Inferior parietal cortex (tissue), 1 donor: Measurements from ENCODE around the gene HLA-DRB1.
"Not testable (repeated sequence)": the region's sequence is repeated elsewhere in the genome, so short reads cannot be mapped to it uniquely, and the experiment has no call there.

Experiments used
- DNase-seq: peaks from one replicate; pipeline ENCODE4 v3.0.0-alpha.2; 2016; ENCODE audit errors: extremely low spot score

HLA-DRB1 gene

GRCh38 chr6:32562940-32563339 is 26.7 kb downstream of the HLA-DRB1 start:
- no peak for DNase-seq

GRCh38 chr6:32559747-32560146 is 29.9 kb downstream of the HLA-DRB1 start:
- no peak for DNase-seq

DNA sequence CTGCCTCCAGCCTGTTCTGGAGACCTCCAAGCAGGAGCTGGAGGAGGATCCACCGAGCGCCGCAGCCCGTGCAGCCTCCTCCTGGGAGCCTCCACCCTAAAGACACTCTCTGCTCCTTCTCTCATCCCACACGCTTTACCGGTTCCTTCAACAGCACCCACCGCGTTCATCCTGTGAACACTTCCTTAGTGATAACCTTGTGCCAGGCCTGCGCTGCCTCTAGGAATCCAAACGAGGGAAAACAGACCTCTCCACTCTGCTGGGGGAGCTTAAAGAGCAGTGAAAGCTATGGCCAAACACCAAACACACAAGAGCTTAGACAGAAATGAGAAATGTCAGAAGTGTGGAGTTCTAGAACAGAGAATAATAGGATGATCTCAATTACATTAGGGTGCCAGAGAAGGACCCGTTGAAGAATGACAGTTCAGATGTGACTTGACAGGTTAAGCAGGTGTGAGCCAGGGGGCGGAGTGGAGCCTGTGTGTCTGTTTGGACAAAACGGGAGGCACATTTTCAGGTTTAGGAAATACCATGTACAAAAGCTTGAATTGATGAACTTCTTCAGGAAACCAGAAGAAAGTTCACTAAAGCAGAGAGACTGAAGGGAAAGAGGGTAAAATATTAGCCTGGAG is 31.1 kb downstream of the HLA-DRB1 start:
- no peak for DNase-seq

DNA sequence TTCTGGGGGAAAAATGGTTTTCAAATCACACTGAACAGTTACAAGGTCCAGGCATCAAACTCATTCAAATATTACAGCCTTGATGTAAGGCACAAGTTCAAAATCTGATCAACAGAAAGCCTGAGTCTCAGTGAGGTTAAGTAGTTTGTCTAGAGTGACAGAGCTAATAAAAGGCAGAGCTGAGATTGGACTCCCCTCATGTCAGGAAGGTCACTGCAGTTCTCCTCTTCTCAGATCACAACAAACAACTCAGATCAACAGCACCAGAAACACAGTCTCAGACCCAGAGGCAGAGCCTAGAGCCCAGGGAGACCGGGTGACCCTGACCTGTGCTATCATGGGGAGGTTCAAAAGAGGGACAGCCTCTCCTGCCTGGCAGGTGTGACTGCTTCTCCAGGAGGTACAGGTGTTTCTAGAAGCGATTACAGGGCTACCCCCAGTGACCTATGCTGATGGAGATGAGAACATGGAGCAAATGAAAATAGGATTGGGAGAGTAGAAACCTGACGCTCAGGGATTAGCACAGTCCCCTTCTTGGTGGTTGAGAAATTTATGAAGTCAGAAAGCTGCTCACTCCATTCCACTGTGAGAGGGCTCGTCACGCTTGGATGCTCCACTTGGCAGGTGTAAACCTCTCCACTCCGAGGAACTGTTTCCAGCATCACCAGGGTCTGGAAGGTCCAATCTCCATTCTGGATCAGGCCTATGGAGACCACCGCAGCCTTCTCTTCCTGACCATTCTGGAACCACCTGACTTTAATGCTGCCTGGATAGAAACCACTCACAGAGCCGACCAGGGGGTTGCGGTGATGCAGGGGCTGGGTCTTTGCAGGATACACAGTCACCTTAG is 35.3 kb downstream of the HLA-DRB1 start:
- no peak for DNase-seq

- DNase-seq, result no peak
Measured at GRCh38 chr6:32553037-32553742, 36.5 kb downstream of the HLA-DRB1 start.

- DNase-seq, result no peak
Measured at GRCh38 chr6:32551410-32551809, 38.2 kb downstream of the HLA-DRB1 start.

DNA sequence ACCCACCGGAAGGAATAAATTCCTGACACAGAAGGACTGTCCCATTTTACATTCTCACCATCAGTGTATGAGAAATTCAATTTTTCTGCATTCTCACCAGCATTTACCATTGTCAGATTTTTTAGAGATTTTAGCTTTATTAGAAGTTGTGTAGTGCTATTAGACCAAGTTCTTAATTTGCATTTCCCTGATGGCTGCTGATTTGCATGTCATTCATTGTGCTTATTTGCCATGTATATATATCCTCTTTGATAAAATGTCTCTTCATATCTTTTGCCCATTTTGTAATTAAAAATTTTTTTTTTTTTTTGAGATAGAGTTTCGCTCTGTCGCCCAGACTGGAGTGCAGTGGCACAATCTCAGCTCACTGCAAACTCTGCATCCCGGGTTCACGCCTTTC is 49.8 kb downstream of the HLA-DRB1 start:
- no peak for DNase-seq

GRCh38 chr6:32530431-32530793 is 59.2 kb downstream of the HLA-DRB1 start:
- DNase-seq, result not testable (repeated sequence)

DNA sequence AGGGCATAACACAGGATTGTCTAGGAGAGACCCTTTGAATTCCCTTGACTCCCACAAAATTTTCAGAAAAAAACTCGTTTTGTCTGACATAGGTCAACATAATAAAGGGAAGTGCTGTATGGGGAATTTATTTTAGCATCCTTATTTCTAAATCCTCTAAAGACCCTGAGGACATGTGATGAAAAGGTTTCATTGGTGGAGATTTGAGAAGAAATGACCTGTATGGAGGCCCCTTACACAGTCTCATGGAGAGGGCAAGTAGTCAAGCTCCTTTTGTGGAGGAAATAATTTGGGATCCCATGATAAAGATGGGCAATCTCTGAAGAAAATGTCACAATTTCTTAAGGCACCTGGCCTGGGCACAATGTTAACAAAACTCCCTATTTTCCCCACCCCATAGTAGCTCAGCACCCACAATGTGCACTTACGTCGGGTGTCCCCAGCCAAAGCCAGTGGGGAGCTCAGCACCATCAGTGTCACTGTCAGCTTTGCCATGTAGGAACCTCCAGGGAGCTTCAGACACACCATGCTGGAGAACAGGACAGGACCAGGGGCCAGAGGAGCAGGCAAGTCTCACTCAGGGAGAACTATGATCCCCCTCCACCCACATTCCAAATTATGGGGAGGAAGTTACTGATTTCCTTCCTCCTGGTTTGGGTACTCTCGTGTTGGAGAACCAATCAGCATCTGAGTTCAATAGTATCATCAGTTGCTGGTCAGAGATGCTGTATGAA is 59.8 kb downstream of the HLA-DRB1 start, which contains the start of gene HLA-DRB5:
Gene HLA-DRB5, minus strand, starts transcription at position 591 of the 734 bp plus-strand sequence. Its CDS starts 63 bp downstream, at position 528.
- DNase-seq, result peak; percentile 3
